Measurements from ENCODE around the gene NEDD4.

Gene NEDD4

GRCh38 chr15:55894399-55894965 lies 98.9 kb downstream of the NEDD4 start:
- H3K27me3 ChIP-seq (ENCODE audit: control insufficient read depth, low read length) = no peaks in the 10 kb centered on the region
- no peaks in the 10 kb centered on the region for H4K20me1 ChIP-seq (ENCODE audit: control insufficient read depth, insufficient read depth, low read depth, low read length)
- peaks cover 6% of the 10 kb centered on the region for H3K4me1 ChIP-seq (ENCODE audit: control insufficient read depth, low read length)
- H3K4me2 ChIP-seq (ENCODE audit: low read length) = no peak overlapping the region
- H3K27ac ChIP-seq (ENCODE audit: low read depth, low read length) = no peak overlapping the region
- H3K9me3 ChIP-seq (ENCODE audit: control insufficient read depth, insufficient read depth, low read length) = no peaks in the 10 kb centered on the region
- no peaks in the 10 kb centered on the region for H3K36me3 ChIP-seq (ENCODE audit: control insufficient read depth, low read length)
- no peak overlapping the region for H3K4me3 ChIP-seq (ENCODE audit: low read length)
- no peaks in the 10 kb centered on the region for H3K9me2 ChIP-seq (replicated peaks; ENCODE audit: control insufficient read depth, low read length)
- H3F3A ChIP-seq (ENCODE audit: control insufficient read depth, insufficient read depth) = no peaks in the 10 kb centered on the region
- H3K79me2 ChIP-seq (ENCODE audit: control insufficient read depth, low read length) = no peaks in the 10 kb centered on the region
- TF ChIP-seq CTCF (IDR thresholded peaks at IDR 0.05; ENCODE audit: low read depth, low read length, poor library complexity, severe bottlenecking) = no peak
- no peak for TF ChIP-seq EZH2phosphoT487 (IDR thresholded peaks at IDR 0.05; ENCODE audit: borderline replicate concordance, low read length)

- H3K4me2 ChIP-seq (ENCODE audit: low read length) = no peak overlapping the region
- TF ChIP-seq CTCF (IDR thresholded peaks at IDR 0.05; ENCODE audit: low read depth, low read length, poor library complexity, severe bottlenecking) (no peak), EZH2phosphoT487 (IDR thresholded peaks at IDR 0.05; ENCODE audit: borderline replicate concordance, low read length) (no peak)
Measured at GRCh38 chr15:55893852-55894251, 99.6 kb downstream of the NEDD4 start.

GRCh38 chr15:55891196-55891595 lies 102.2 kb downstream of the NEDD4 start:
- Histone ChIP-seq H3K9me2 (replicated peaks; ENCODE audit: control insufficient read depth, low read length) (no peaks in the 10 kb centered on the region), H3F3A (ENCODE audit: control insufficient read depth, insufficient read depth) (no peaks in the 10 kb centered on the region), H3K27ac (ENCODE audit: low read depth, low read length) (no peak overlapping the region), H3K4me3 (ENCODE audit: low read length) (no peak overlapping the region), H3K27me3 (ENCODE audit: control insufficient read depth, low read length) (no peaks in the 10 kb centered on the region), H4K20me1 (ENCODE audit: control insufficient read depth, insufficient read depth, low read depth, low read length) (no peaks in the 10 kb centered on the region), H3K36me3 (ENCODE audit: control insufficient read depth, low read length) (no peaks in the 10 kb centered on the region), H3K4me2 (ENCODE audit: low read length) (no peak overlapping the region), H3K9me3 (ENCODE audit: control insufficient read depth, insufficient read depth, low read length) (peaks cover 11% of the 10 kb centered on the region), H3K79me2 (ENCODE audit: control insufficient read depth, low read length) (no peaks in the 10 kb centered on the region), H3K4me1 (ENCODE audit: control insufficient read depth, low read length) (peaks cover 6% of the 10 kb centered on the region)
- TF ChIP-seq CTCF (IDR thresholded peaks at IDR 0.05; ENCODE audit: low read depth, low read length, poor library complexity, severe bottlenecking) (no peak), EZH2phosphoT487 (IDR thresholded peaks at IDR 0.05; ENCODE audit: borderline replicate concordance, low read length) (no peak)

More at GRCh38 chr15:55893852-55894251, 99.6 kb downstream of the NEDD4 start:
- 0 out of 2 replicates have a peak, but pooled peaks cover 3% of the 10 kb centered on the region for H3K9me3 ChIP-seq (ENCODE audit: control insufficient read depth, insufficient read depth, low read length)
- no peaks in the 10 kb centered on the region for H3K79me2 ChIP-seq (ENCODE audit: control insufficient read depth, low read length)
- no peaks in the 10 kb centered on the region for H4K20me1 ChIP-seq (ENCODE audit: control insufficient read depth, insufficient read depth, low read depth, low read length)
- no peaks in the 10 kb centered on the region for H3F3A ChIP-seq (ENCODE audit: control insufficient read depth, insufficient read depth)
- no peaks in the 10 kb centered on the region for H3K27me3 ChIP-seq (ENCODE audit: control insufficient read depth, low read length)
- H3K27ac ChIP-seq (ENCODE audit: low read depth, low read length) = no peak overlapping the region
- H3K4me1 ChIP-seq (ENCODE audit: control insufficient read depth, low read length) = peaks cover 6% of the 10 kb centered on the region
- no peaks in the 10 kb centered on the region for H3K9me2 ChIP-seq (replicated peaks; ENCODE audit: control insufficient read depth, low read length)
- no peak overlapping the region for H3K4me3 ChIP-seq (ENCODE audit: low read length)
- no peaks in the 10 kb centered on the region for H3K36me3 ChIP-seq (ENCODE audit: control insufficient read depth, low read length)
